Right cardiac atrium (tissue), 5 donors: ENCODE results near the gene NPHS1. TPM values are rescaled to one million over a fixed set of nuclear protein-coding genes. Genes with fewer than 3 reads are reported as not detected.

Source experiments
- ATAC-seq, 2 donors: fragments of 200-7000 bp; cut with Tn5 transposase; one replicate each; pipeline versions ENCODE4 v1.8.0 to v1.9.1; 2020; ENCODE audit warnings: moderate library complexity in 2 of 2, mild to moderate bottlenecking in 1 of 2
- DNase-seq, 3 donors: peaks; one replicate each; pipeline ENCODE4 v3.0.0-alpha.2; 2020
- H3K27ac ChIP-seq: one replicate; pipeline ENCODE4 v1.5.1; 2013; ENCODE audit warnings: mild to moderate bottlenecking, low read length, control low read depth, moderate library complexity
- H3K27me3 ChIP-seq: one replicate; pipeline ENCODE4 v1.6.1; 2013; ENCODE audit not compliant: control insufficient read depth, insufficient read depth
- H3K4me1 ChIP-seq: one replicate; pipeline ENCODE4 v1.6.1; 2013; ENCODE audit warnings: low read length; ENCODE audit not compliant: control insufficient read depth, insufficient read depth
- H3K4me3 ChIP-seq: one replicate; pipeline ENCODE4 v1.5.1; 2013; ENCODE audit warnings: low read length, control low read depth
- H3K9me3 ChIP-seq: one replicate; pipeline ENCODE4 v1.6.1; 2013; ENCODE audit warnings: low read length; ENCODE audit not compliant: control insufficient read depth
- WGBS: extraction: QIAGEN DNeasy Blood & Tissue Kit; methylation state at CpG from one replicate; pipeline ENCODE4 v1.1.7; 2013; 5-methylcytosine and 5-hydroxymethylcytosine counted together
- intact Hi-C, 4 donors: fragments of 100-400 bp; cut with DNase I; formaldehyde crosslinking; loops; one replicate each; pipeline versions ENCODE4 v1.11.0 to v1.14.0; 2022 to 2023
- polyA plus RNA-seq: library from polyadenylated mRNA; stranded (reverse); fragments of 200-250 nt; gene quantifications from one replicate; pipeline ENCODE4 v1.2.3, GENCODE V29; 2013
- total RNA-seq, 4 donors: library from RNA; stranded (reverse); fragmentation: NEBNext Ultra II Directional; extraction: Animal tissue kit (Norgen Biotek cat#: 25700); gene quantifications; one replicate each; pipeline ENCODE4 v1.2.1, GENCODE V29; 2021
- donor health status: healthy with polysubstance abuse.
- donor health status: DM: no; HTN: yes; CAD: no.
- donor health status: DM: no; HTN: no; CAD: no.
- donor health status: DM: no; HTN: yes; CAD: no; lungs with severe emphysema.
- donor health status: DM: yes; HTN: yes; CAD: no.

Gene NPHS1
- total and polyA plus RNA-seq, 5 donors: not detected

GRCh38 chr19:35784503-35785338 lies 67.6 kb downstream of the NPHS1 start:
- intact Hi-C loops: no loop called here
- Histone ChIP-seq H3K27ac (no peak overlapping the region), H3K4me1 (no peaks in the 10 kb centered on the region), H3K27me3 (no peaks in the 10 kb centered on the region), H3K4me3 (no peak overlapping the region), H3K9me3 (no peaks in the 10 kb centered on the region)
- no peak for ATAC-seq
- WGBS: 83% methylated on average over 45 of the region's 45 CpGs
- no peak for DNase-seq

- intact Hi-C loops: no loop called here
- H3K4me3 ChIP-seq: no peak overlapping the region
- H3K9me3 ChIP-seq: no peaks in the 10 kb centered on the region
- H3K27ac ChIP-seq: no peak overlapping the region
- DNase-seq (no peak), ATAC-seq (no peak)
- 86% methylated on average over 28 of the region's 28 CpGs for WGBS
- H3K27me3 ChIP-seq: no peaks in the 10 kb centered on the region
- H3K4me1 ChIP-seq: no peaks in the 10 kb centered on the region
Observed at GRCh38 chr19:35783469-35784434, 68.6 kb downstream of the NPHS1 start.

- intact Hi-C loops: no loop called here
- Histone ChIP-seq H3K27me3 (no peaks in the 10 kb centered on the region), H3K27ac (no peak overlapping the region), H3K4me3 (no peak overlapping the region), H3K9me3 (no peaks in the 10 kb centered on the region), H3K4me1 (no peaks in the 10 kb centered on the region)
- ATAC-seq: no peak
- WGBS: 96% methylated on average over 12 of the region's 12 CpGs
- no peak for DNase-seq
Observed at GRCh38 chr19:35782589-35782988, 69.7 kb downstream of the NPHS1 start.

GRCh38 chr19:35781650-35782049 lies 70.7 kb downstream of the NPHS1 start:
- H3K4me1 ChIP-seq: no peaks in the 10 kb centered on the region
- intact Hi-C loops: no loop called here

GRCh38 chr19:35780717-35781116 lies 71.6 kb downstream of the NPHS1 start:
- WGBS: 96% methylated on average over 20 of the region's 20 CpGs
- DNase-seq: no peak

More at GRCh38 chr19:35781650-35782049, 70.7 kb downstream of the NPHS1 start:
- 73% methylated on average over 9 of the region's 9 CpGs for WGBS
- H3K27me3 ChIP-seq: no peaks in the 10 kb centered on the region
- DNase-seq (no peak), ATAC-seq (no peak)
- H3K4me3 ChIP-seq: no peak overlapping the region
- H3K9me3 ChIP-seq: no peaks in the 10 kb centered on the region
- H3K27ac ChIP-seq: no peak overlapping the region

GRCh38 chr19:35780058-35780457 lies 72.2 kb downstream of the NPHS1 start:
- Histone ChIP-seq H3K27ac (no peak overlapping the region), H3K4me3 (no peak overlapping the region), H3K9me3 (no peaks in the 10 kb centered on the region), H3K27me3 (no peaks in the 10 kb centered on the region), H3K4me1 (no peaks in the 10 kb centered on the region)
- ATAC-seq: no peak
- WGBS: 91% methylated on average over 16 of the region's 16 CpGs
- DNase-seq: no peak
- intact Hi-C loops: no loop called here

More at GRCh38 chr19:35780717-35781116, 71.6 kb downstream of the NPHS1 start:
- Histone ChIP-seq H3K9me3 (no peaks in the 10 kb centered on the region), H3K4me1 (no peaks in the 10 kb centered on the region), H3K27ac (no peak overlapping the region), H3K27me3 (no peaks in the 10 kb centered on the region), H3K4me3 (no peak overlapping the region)
- intact Hi-C loops: no loop called here
- no peak for ATAC-seq

GRCh38 chr19:35779033-35779432 lies 73.3 kb downstream of the NPHS1 start:
- 92% methylated on average over 8 of the region's 8 CpGs for WGBS
- no peaks in the 10 kb centered on the region for H3K27me3 ChIP-seq
- intact Hi-C loops: no loop called here
- no peak overlapping the region for H3K27ac ChIP-seq
- H3K4me3 ChIP-seq: no peak overlapping the region
- no peaks in the 10 kb centered on the region for H3K9me3 ChIP-seq
- ATAC-seq: no peak
- H3K4me1 ChIP-seq: peaks cover 4% of the 10 kb centered on the region
- DNase-seq: no peak

GRCh38 chr19:35777961-35778360 lies 74.3 kb downstream of the NPHS1 start:
- Histone ChIP-seq H3K9me3 (no peaks in the 10 kb centered on the region), H3K4me3 (no peak overlapping the region), H3K4me1 (peaks cover 4% of the 10 kb centered on the region), H3K27ac (no peak overlapping the region), H3K27me3 (no peaks in the 10 kb centered on the region)
- no peak for DNase-seq
- WGBS: 94% methylated on average over 7 of the region's 7 CpGs
- no peak for ATAC-seq
- intact Hi-C loops: no loop called here

GRCh38 chr19:35777086-35777841 lies 75.0 kb downstream of the NPHS1 start:
- DNase-seq: peak in 1 of 3 donors; percentile 45
- intact Hi-C loops: no loop called here
- WGBS: 67% methylated on average over 19 of the region's 19 CpGs

GRCh38 chr19:35776102-35776788 lies 76.1 kb downstream of the NPHS1 start:
- no peak overlapping the region for H3K27ac ChIP-seq
- intact Hi-C loops: no loop called here
- ATAC-seq (no peak), DNase-seq (peak in 1 of 3 donors; percentile 23)
- WGBS: 52% methylated on average over 13 of the region's 13 CpGs
- peak overlapping the region; percentile 97 for H3K4me3 ChIP-seq
- no peaks in the 10 kb centered on the region for H3K9me3 ChIP-seq
- no peaks in the 10 kb centered on the region for H3K27me3 ChIP-seq
- H3K4me1 ChIP-seq: peaks cover 4% of the 10 kb centered on the region

More at GRCh38 chr19:35777086-35777841, 75.0 kb downstream of the NPHS1 start:
- Histone ChIP-seq H3K9me3 (no peaks in the 10 kb centered on the region), H3K4me1 (peaks cover 4% of the 10 kb centered on the region), H3K27ac (no peak overlapping the region), H3K27me3 (no peaks in the 10 kb centered on the region), H3K4me3 (no peak overlapping the region)
- ATAC-seq: no peak
